GM12878 (cell line): ENCODE measurements around the gene SORL1. TPM values are rescaled to one million over a fixed set of nuclear protein-coding genes. Genes with fewer than 3 reads are reported as not detected.

ENCODE experiments used
- ATAC-seq: fragments of 200-7000 bp; cut with Tn5 transposase; 3 replicates; pipeline ENCODE4 v1.9.1; 2020; ENCODE audit warnings: mild to moderate bottlenecking, moderate library complexity
- BruUV-seq: library from RNA; stranded (reverse); fragments of 400-500 nt; replicated peaks from 2 replicates; lab custom pipeline; 2021; lab: Mats Ljungman, UMichigan
- CTCF ChIA-PET: fragments of 300-600 bp; sonication (Branson Sonifier 250); formaldehyde crosslinking; extraction: SDS; loops from one replicate; lab custom pipeline; 2021; ENCODE audit warnings: inconsistent platforms; lab: Yijun Ruan, JAX
- POLR2A ChIA-PET: fragments of 350-600 bp; formaldehyde crosslinking; extraction: SDS; loops from one replicate; lab custom pipeline; 2021; ENCODE audit warnings: inconsistent platforms; lab: Charles Lee
- RAD21 ChIA-PET: fragments of 300-600 bp; sonication (Branson Sonifier 250); formaldehyde crosslinking; loops from one replicate; lab custom pipeline; 2023; ENCODE audit warnings: antibody characterized with exemption; ENCODE audit not compliant: unreplicated experiment; lab: Charles Lee
- SMC1A ChIA-PET: fragments of 300-600 bp; sonication (Branson Sonifier 250); formaldehyde crosslinking; loops from one replicate; lab custom pipeline; 2023; ENCODE audit not compliant: unreplicated experiment, uncharacterized antibody; lab: Charles Lee
- DNase-seq: peaks from one replicate; pipeline ENCODE4 v3.0.0-alpha.2; 2011; ENCODE audit warnings: low read depth, low spot score
- FAIRE-seq: peaks from 3 replicates; lab custom pipeline; 2011; peaks lifted over from hg19 to GRCh38; lab: Jason Lieb, UNC
- H2AFZ ChIP-seq: 2 replicates; pipeline ENCODE4 v1.6.0; 2011; ENCODE audit warnings: low read depth, low read length, control low read depth; ENCODE audit not compliant: control insufficient read depth
- H3K27ac ChIP-seq: 2 replicates; pipeline ENCODE4 v1.5.1; 2011; ENCODE audit warnings: control low read depth; ENCODE audit not compliant: control insufficient read depth, insufficient read depth
- H3K27me3 ChIP-seq, 2 experiments: replicated peaks in 1 of 2; 2 replicates each; pipeline versions ENCODE4 v1.6.0 to v1.6.1; 2011; ENCODE audit warnings: low read length in 1 of 2; ENCODE audit not compliant: control insufficient read depth in 2 of 2, insufficient read depth in 2 of 2
- H3K36me3 ChIP-seq, 2 experiments: 2 replicates each; pipeline ENCODE4 v1.5.1; 2011; ENCODE audit warnings: low read length in 1 of 2; ENCODE audit not compliant: control insufficient read depth in 2 of 2, insufficient read depth in 2 of 2
- H3K4me1 ChIP-seq: 2 replicates; pipeline ENCODE4 v1.6.1; 2011; ENCODE audit warnings: mild to moderate bottlenecking, low read length, moderate library complexity, mixed read lengths; ENCODE audit not compliant: control insufficient read depth, insufficient read depth
- H3K4me2 ChIP-seq: 2 replicates; pipeline ENCODE4 v1.6.0; 2011; ENCODE audit warnings: control low read depth; ENCODE audit not compliant: control insufficient read depth, insufficient read depth
- H3K4me3 ChIP-seq: fragments of 200-600 bp; sonication (generic); 2 replicates; pipeline ENCODE4 v1.5.1; 2016
- H3K79me2 ChIP-seq: 2 replicates; pipeline ENCODE4 v1.6.0; 2011; ENCODE audit warnings: low read length; ENCODE audit not compliant: control insufficient read depth, insufficient read depth
- H3K9ac ChIP-seq: 2 replicates; pipeline ENCODE4 v1.8.0; 2011; ENCODE audit warnings: low read length, control low read depth, mixed read lengths; ENCODE audit not compliant: control insufficient read depth, insufficient read depth
- H3K9me3 ChIP-seq: replicated peaks from 3 replicates; pipeline ENCODE4 v1.5.1; 2011; ENCODE audit warnings: mild to moderate bottlenecking, low read length; ENCODE audit not compliant: control insufficient read depth, insufficient read depth
- H4K20me1 ChIP-seq: 2 replicates; pipeline ENCODE4 v1.6.0; 2011; ENCODE audit not compliant: control insufficient read depth, insufficient read depth
- BHLHE40 ChIP-seq, 2 experiments: fragments of 450-650 bp in 1 of 2; IDR thresholded peaks; 2 replicates each; pipeline ENCODE4 v1.6.1; 2011 to 2017; ENCODE audit warnings: low read depth in 2 of 2, borderline replicate concordance in 1 of 2, improper control_type of control experiment in 1 of 2, low read length in 1 of 2, mild to moderate bottlenecking in 1 of 2
- JUNB ChIP-seq: IDR thresholded peaks from 2 replicates; pipeline ENCODE4 v1.6.1; 2016; ENCODE audit warnings: antibody characterized with exemption, mild to moderate bottlenecking
- KLF5 ChIP-seq: fragments of 450-650 bp; IDR thresholded peaks from 2 replicates; pipeline ENCODE4 v1.6.1; 2014; ENCODE audit warnings: mild to moderate bottlenecking; ENCODE audit not compliant: partially characterized antibody
- NFXL1 ChIP-seq: fragments of 450-650 bp; IDR thresholded peaks from 2 replicates; pipeline ENCODE4 v1.6.1; 2017; ENCODE audit warnings: antibody characterized with exemption, mild to moderate bottlenecking, borderline replicate concordance
- POLR2AphosphoS2 ChIP-seq: IDR thresholded peaks from 2 replicates; pipeline ENCODE4 v1.6.1; 2011; ENCODE audit warnings: low read depth, mild to moderate bottlenecking, low read length, improper control_type of control experiment, moderate library complexity
- SREBF1 ChIP-seq: IDR thresholded peaks from 2 replicates; pipeline ENCODE4 v1.6.1; 2012; ENCODE audit warnings: mild to moderate bottlenecking, low read length
- TBL1XR1 ChIP-seq: IDR thresholded peaks from 2 replicates; pipeline ENCODE4 v1.6.1; 2012; ENCODE audit warnings: low read depth, low read length, improper control_type of control experiment
- USF1 ChIP-seq: IDR thresholded peaks from 2 replicates; pipeline ENCODE4 v1.6.1; 2011; ENCODE audit warnings: borderline replicate concordance, low read depth, mild to moderate bottlenecking, moderate library complexity, mixed read lengths, low read length; ENCODE audit not compliant: insufficient read depth; ENCODE audit errors: extremely low read length
- ZNF687 ChIP-seq: fragments of 450-650 bp; IDR thresholded peaks from 2 replicates; pipeline ENCODE4 v1.6.1; 2017; ENCODE audit warnings: mild to moderate bottlenecking, moderate library complexity
- WGBS: methylation state at CpG from one replicate; pipeline ENCODE4 v1.1.6; 2016; ENCODE audit warnings: low lambda C conversion rate; ENCODE audit not compliant: insufficient replicate concordance, insufficient coverage; ENCODE audit errors: missing lambda C conversion rate; 5-methylcytosine and 5-hydroxymethylcytosine counted together
- in situ Hi-C: fragments of 300-500 bp; cut with MboI; formaldehyde crosslinking; loops from 9 replicates; pipeline ENCODE4 v1.14.3; 2018; ENCODE audit warnings: mixed read lengths
- intact Hi-C: fragments of 100-400 bp; cut with micrococcal nuclease; formaldehyde crosslinking; loops from one replicate; pipeline ENCODE4 v1.14.2; 2022; ENCODE audit not compliant: unreplicated experiment
- polyA plus RNA-seq, 11 experiments: library from polyadenylated mRNA; depleted of rRNA in 4 of 11; unstranded in 6 of 11; stranded (reverse) in 5 of 11; fragments of >200 nt; fragmentation: Nextera tagmentation in 4 of 11; fragmentation: Illumina TruSeq in 1 of 11; extraction: Ambion mirVana in 4 of 11; extraction: Trizol in 1 of 11; gene quantifications; 1 replicate in 1 of 11; 2 replicates in 10 of 11; pipeline versions ENCODE4 v1.2.1 to v1.2.3, GENCODE V29; 2011 to 2016; ENCODE audit warnings: inconsistent platforms in 2 of 11, missing spikeins in 2 of 11, low read depth in 1 of 11
- total RNA-seq, 4 experiments: library from RNA; depleted of rRNA in 3 of 4; stranded (reverse); fragments of >200 nt in 3 of 4; fragmentation: Illumina TruSeq in 1 of 4; extraction: Trizol in 1 of 4; gene quantifications; 2 replicates each; pipeline versions ENCODE4 v1.2.1 to v1.2.3, GENCODE V29; 2013 to 2021

Gene SORL1
- total and polyA plus RNA-seq, 10 of the 15 experiments (the other 5 are each of a cell fraction or from before 2014, with no cell fraction given): 20.2 to 107 (median 59.9) TPM

GRCh38 chr11:121636081-121636799 lies 184.1 kb downstream of the SORL1 start:
- ATAC-seq (no peak), FAIRE-seq (no peak), DNase-seq (no peak)
- H3K36me3 ChIP-seq: peaks cover 7 to 19% of the 10 kb centered on the region in 2 experiments; a peak in 3 of 4 replicates
- H3K4me2 ChIP-seq: no peak overlapping the region
- TF ChIP-seq KLF5: no peak
- TF ChIP-seq JUNB: no peak
- no peak for TF ChIP-seq USF1
- TF ChIP-seq POLR2AphosphoS2: peak; percentile 25; the same call in 1 of the 2 replicates
- no peak for TF ChIP-seq NFXL1
- TF ChIP-seq TBL1XR1: no peak
- no peak for TF ChIP-seq ZNF687
- TF ChIP-seq SREBF1: no peak
- TF ChIP-seq BHLHE40 (IDR thresholded peaks at IDR 0.05; ENCODE audit: borderline replicate concordance in 1 of 2, low read depth in 2 of 2, low read length in 1 of 2): no peak
- H3K27me3 ChIP-seq: no peaks in the 10 kb centered on the region
- CTCF ChIA-PET: interaction anchor here (0.6 kb wide), 1 partner anchor 17 kb away, joined by 3 read pairs; no protein-coding TSS in a partner anchor
- H3K9me3 ChIP-seq: no peaks in the 10 kb centered on the region
- RAD21 ChIA-PET: no interaction called here
- WGBS: 81% methylated on average over 2 of the region's 2 CpGs
- H3K27ac ChIP-seq: no peak overlapping the region
- no peak overlapping the region for H2AFZ ChIP-seq
- SMC1A ChIA-PET: no interaction called here
- no peak overlapping the region for H3K4me3 ChIP-seq
- H4K20me1 ChIP-seq: no peaks in the 10 kb centered on the region
- no peaks in the 10 kb centered on the region for H3K4me1 ChIP-seq
- in situ Hi-C loops: no loop called here
- H3K79me2 ChIP-seq: no peaks in the 10 kb centered on the region
- POLR2A ChIA-PET: no interaction called here
- intact Hi-C loops: no loop called here
- no peak overlapping the region for H3K9ac ChIP-seq
- no TSS peak for BruUV-seq
